Spleen (tissue), 7 donors: ENCODE results near the gene SPIRE1.

Experiments used
- POLR2A ChIP-seq, 3 donors: fragments of 450-650 bp; IDR thresholded peaks; one replicate each; pipeline ENCODE4 v1.5.1; 2017; ENCODE audit warnings: antibody characterized with exemption in 3 of 3, mild to moderate bottlenecking in 1 of 3
- TF ChIP-seq, protein P1 (sequence below), 11 experiments: fragments of 200-600 bp in 7 of 11; fragments of 450-650 bp in 4 of 11; sonication (generic) in 4 of 11; IDR thresholded peaks in 8 of 11; conservative IDR thresholded peaks in 3 of 11; 1 replicate in 7 of 11; 2 replicates in 4 of 11; pipeline versions ENCODE4 v1.4.0 to v1.8.0; 2016 to 2021; ENCODE audit warnings: antibody characterized with exemption in 11 of 11, inconsistent platforms in 4 of 11, mild to moderate bottlenecking in 1 of 11
- donor health status: DM: no; HTN: no; CAD: no; lungs with moderate emphysema.
- donor health status: DM: no; HTN: no; CAD: no.
- donor health status: DM: no; HTN: no; CAD: no.

DNA sequence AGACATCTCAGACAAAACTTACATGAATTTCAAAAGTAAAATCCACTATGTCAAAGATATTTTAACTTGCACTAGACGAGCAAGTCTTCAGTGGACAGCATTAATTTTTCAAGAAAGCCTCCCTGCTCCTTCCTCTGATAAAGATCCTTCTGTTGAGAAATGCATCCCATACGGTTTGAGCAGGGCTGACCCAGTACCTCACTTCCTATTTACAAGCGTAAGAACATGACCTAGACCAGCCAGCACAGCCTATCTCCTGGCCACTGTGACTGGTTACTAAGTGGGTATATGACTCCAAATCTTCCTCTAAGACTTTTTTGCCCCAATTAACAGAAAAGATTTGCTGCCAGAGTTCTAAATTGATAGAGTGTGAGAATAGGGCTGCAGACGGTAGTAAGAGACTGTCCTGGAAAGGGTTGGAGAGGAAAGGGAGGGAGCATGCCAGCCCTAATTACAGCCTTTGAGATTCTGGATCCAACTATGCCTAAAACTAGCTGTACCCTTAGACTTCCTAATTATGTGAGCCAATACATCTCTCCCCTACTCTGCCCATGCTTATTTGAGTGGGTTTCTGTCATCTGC lies 141.8 kb downstream of the SPIRE1 start:
- TF ChIP-seq, protein P1, sequence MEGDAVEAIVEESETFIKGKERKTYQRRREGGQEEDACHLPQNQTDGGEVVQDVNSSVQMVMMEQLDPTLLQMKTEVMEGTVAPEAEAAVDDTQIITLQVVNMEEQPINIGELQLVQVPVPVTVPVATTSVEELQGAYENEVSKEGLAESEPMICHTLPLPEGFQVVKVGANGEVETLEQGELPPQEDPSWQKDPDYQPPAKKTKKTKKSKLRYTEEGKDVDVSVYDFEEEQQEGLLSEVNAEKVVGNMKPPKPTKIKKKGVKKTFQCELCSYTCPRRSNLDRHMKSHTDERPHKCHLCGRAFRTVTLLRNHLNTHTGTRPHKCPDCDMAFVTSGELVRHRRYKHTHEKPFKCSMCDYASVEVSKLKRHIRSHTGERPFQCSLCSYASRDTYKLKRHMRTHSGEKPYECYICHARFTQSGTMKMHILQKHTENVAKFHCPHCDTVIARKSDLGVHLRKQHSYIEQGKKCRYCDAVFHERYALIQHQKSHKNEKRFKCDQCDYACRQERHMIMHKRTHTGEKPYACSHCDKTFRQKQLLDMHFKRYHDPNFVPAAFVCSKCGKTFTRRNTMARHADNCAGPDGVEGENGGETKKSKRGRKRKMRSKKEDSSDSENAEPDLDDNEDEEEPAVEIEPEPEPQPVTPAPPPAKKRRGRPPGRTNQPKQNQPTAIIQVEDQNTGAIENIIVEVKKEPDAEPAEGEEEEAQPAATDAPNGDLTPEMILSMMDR (IDR thresholded peaks at IDR 0.05 in 8 of 11, conservative IDR thresholded peaks at IDR 0.05 in 3 of 11), result no peak
- no peak for TF ChIP-seq POLR2A (IDR thresholded peaks at IDR 0.05)
